ENCODE results near the gene TASOR.
"Not testable (repeated sequence)": the region's sequence is repeated elsewhere in the genome, so short reads cannot be mapped to it uniquely, and the experiment has no call there.

- TF ChIP-seq CTCF, POLR2A (IDR thresholded peaks at IDR 0.05): not testable (repeated sequence)
Observed at GRCh38 chr3:56707412-56707811, 24.3 kb upstream of the TASOR start.
